Measurements from ENCODE around the gene DPEP1. TPM values are rescaled to one million over a fixed set of nuclear protein-coding genes. Genes with fewer than 3 reads are reported as not detected.
A peak's percentile ranks its signal among the peaks of the same experiment; 100 is the strongest.

Gene DPEP1
- not detected for total RNA-seq
- polyA plus RNA-seq, result not detected

DNA sequence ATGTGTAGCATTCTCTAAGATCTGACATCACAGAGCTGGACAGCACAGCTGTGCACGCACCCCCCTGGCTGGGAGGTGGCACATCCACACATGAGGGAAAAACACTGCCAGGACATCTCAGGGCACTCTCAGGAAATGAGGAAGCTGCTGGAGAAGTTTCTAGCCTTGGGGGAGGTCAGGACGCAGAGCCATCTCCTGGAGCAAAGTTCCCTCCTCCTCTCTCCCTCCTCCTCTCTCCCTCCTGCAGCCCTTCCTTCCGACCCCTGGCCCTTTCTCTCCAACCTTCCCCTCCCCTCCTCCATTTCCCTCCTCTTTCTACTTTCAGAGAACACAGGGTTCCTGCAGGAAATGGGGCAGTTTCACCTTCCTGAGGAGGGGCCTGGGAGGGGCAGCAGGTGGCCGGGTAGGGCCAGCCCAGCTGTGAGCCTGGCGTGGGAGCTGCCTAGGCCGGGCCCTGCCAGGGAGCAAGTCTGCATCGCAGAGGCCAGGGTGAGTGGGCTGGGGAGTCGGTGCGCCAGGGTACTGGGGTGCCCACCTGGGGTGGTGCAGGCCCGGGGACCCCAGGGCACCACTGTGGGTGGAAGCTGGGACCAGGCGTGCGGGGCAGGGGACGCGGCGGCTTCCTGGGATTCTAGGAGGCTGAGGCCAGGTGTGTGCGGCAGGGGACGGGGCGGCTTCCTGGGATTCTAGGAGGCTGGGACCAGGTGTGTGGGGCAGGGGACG lies at the start of gene DPEP1:
Gene DPEP1 (plus strand): TSS at position 412 of the 723 bp plus-strand sequence. CDS start 16,769 bp downstream, outside the sequence.
- Mint-ChIP-seq H3K4me1 (peaks cover 11 to 17% (median 13%) of the 10 kb centered on the region in 4 donors), H3K9me3 (peaks cover 0 to 7% (median 2%) of the 10 kb centered on the region in 8 donors), H3K27ac (peak within 1 kb of the TSS in 2 of 7 donors; percentile 65 to 68), H3K36me3 (no peaks in the 10 kb centered on the region), H3K4me3 (no peak within 1 kb of the TSS), H3K27me3 (no peaks in the 10 kb centered on the region)
- H3K4me3 ChIP-seq (ENCODE audit: low read length in 2 of 2), result no peak within 1 kb of the TSS
- no peaks in the 10 kb centered on the region for H3K27me3 ChIP-seq (ENCODE audit: insufficient read depth, low read length)
- peaks cover 7% of the 10 kb centered on the region for H3K4me1 ChIP-seq (ENCODE audit: insufficient read depth, low read length)
- no peak within 1 kb of the TSS for H3K27ac ChIP-seq (ENCODE audit: low read depth, low read length)
- no peaks in the 10 kb centered on the region for H3K36me3 ChIP-seq (ENCODE audit: insufficient read depth, low read length)
- H3K9me3 ChIP-seq (ENCODE audit: control insufficient read depth in 1 of 2, low read length in 2 of 2), result no peaks in the 10 kb centered on the region
- intact Hi-C loops (cut with micrococcal nuclease), result no loop called here
- POLR2A ChIA-PET (ENCODE audit: partially characterized antibody), result no interaction called here
- CTCF ChIA-PET (ENCODE audit: partially characterized antibody), result interaction anchor here (0.7 kb wide), 1 partner anchor 48 kb away, joined by 3 read pairs; no protein-coding TSS in a partner anchor
- no peak for DNase-seq

DNA sequence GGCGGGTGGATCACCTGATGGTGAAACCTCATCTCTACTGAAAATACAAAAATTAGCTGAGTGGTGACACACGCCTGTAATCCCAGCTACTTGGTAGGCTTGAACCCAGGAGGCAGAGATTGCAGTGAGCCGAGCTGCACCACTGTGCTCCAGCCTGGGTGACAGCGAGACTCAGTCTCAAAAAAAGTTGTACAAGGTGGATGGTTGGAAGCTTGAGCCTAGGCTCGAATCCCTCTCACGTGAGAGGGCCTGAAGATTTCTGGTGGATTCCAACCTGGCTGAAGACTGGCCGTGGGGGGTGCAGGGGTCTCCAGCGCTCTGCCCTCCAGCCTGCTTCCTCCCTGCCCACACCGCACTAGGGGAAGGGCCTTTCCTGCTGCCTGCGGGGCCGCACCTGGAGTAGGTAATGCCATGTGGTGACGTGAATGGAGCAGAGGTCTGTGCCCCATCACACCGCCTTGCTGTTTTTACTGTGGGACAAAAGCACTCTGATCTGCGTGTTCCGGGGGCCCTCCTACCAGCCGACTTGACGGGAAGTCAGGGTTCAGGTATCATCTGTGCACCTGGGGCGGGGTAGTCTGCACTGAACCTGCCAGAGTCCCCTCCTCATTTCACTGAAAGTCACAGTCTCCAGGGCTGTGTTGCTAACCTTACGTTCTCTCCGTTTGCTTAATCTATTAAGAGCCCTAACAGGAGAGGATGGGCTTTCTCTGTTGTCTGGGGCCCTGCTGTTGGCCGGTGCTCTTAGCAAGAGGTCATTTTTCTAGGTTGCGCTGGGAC lies 48.8 kb upstream of the DPEP1 start:
- no peaks in the 10 kb centered on the region for H3K27me3 ChIP-seq (ENCODE audit: insufficient read depth, low read length)
- Mint-ChIP-seq H3K4me1 (peaks cover 32 to 60% (median 45%) of the 10 kb centered on the region in 4 donors), H3K27ac (peak overlapping the region; percentile 18 to 98 (median 73)), H3K27me3 (no peaks in the 10 kb centered on the region), H3K36me3 (peaks cover 25 to 49% of the 10 kb centered on the region in 2 donors), H3K4me3 (peak overlapping the region in 7 of 8 donors; percentile 9 to 87 (median 59)), H3K9me3 (peaks cover 0 to 5% (median 0%) of the 10 kb centered on the region in 8 donors)
- H3K36me3 ChIP-seq (ENCODE audit: insufficient read depth, low read length), result peaks cover 31% of the 10 kb centered on the region
- H3K4me3 ChIP-seq (ENCODE audit: low read length in 2 of 2), result no peak overlapping the region
- H3K27ac ChIP-seq (ENCODE audit: low read depth, low read length), result no peak overlapping the region
- H3K4me1 ChIP-seq (ENCODE audit: insufficient read depth, low read length), result peaks cover 56% of the 10 kb centered on the region
- no peaks in the 10 kb centered on the region for H3K9me3 ChIP-seq (ENCODE audit: control insufficient read depth in 1 of 2, low read length in 2 of 2)
- POLR2A ChIA-PET (ENCODE audit: partially characterized antibody), result interaction anchor here (0.9 to 2.2 kb wide), 8 partner anchors 30 to 324 kb away, joined by 3 to 9 read pairs (median 3); partner anchors contain the start of gene CDK10
- intact Hi-C loops (cut with micrococcal nuclease), result loop anchor here (2.0 to 10.0 kb wide), 2 partner anchors 76 to 310 kb away; partner anchors contain the start of gene TCF25
- DNase-seq, result no peak
- CTCF ChIA-PET (ENCODE audit: partially characterized antibody), result interaction anchor here (1.0 to 1.9 kb wide), 3 partner anchors 30 to 324 kb away, joined by 3 to 5 read pairs (median 4); no protein-coding TSS in a partner anchor

DNA sequence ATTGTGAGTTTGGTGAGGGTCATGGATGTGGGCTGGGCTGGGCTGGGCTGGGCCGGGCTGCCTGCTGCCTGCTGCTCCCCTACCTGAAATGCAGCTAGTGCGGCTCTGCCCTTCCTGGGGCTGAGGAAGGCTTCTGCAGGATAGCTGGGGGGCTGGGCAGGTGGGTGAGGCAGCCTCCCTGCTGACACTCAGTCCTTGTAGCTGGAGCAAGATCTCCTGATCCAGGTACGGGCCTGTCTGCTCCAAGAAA lies 48.3 kb upstream of the DPEP1 start:
- H3K4me1 Mint-ChIP-seq, result peaks cover 32 to 55% (median 43%) of the 10 kb centered on the region in 4 donors
- DNase-seq, result no peak
- intact Hi-C loops (cut with micrococcal nuclease), result loop anchor here (2.0 to 10.0 kb wide), 2 partner anchors 76 to 310 kb away; partner anchors contain the start of gene TCF25

DNA sequence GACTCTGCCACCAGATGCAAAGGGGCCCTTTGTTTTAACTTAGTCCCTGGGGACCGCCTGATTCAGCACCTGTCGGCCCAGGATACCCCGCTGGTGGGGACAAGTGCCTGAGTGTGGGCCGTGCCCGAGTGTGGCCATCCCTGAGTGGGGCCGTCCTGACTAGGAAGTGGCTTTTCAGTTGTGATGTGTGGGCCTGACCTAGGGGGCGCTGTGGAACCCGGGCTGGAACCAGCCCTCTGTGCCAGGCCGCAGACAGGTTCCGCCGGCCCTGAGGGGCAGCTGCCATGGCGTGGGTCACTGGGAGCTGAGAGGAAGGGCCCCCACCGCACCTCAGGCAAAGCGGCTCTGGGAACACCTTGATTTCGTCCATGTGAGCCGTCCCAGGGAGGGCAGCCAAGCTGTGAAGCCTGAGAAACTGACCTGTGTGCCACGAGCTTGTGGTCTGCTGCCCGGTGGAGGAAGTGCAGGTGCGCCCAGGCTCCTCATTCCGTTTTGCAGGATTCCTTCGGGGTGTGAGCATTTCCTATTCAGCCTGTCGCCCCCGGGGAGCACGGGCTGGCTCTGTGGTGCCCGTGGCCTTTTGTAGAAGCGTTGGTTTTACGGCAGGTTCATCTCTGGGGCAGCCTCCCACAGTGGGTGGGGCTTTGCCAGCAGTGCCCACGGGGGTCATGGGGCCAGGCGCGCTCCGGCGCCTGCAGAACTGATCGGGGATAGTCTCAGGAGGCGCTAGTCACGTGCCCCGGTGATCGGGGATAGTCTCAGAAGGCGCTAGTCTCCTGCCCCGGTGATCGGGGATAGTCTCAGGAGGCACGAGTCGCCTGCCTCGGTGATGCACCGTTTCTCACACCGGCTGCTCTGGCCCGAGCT lies 47.7 kb upstream of the DPEP1 start:
- Mint-ChIP-seq H3K27ac (peak overlapping the region in 6 of 7 donors; percentile 48 to 98 (median 67)), H3K36me3 (peaks cover 25 to 40% of the 10 kb centered on the region in 2 donors), H3K4me3 (peak overlapping the region; percentile 59 to 87 (median 74)), H3K27me3 (no peaks in the 10 kb centered on the region), H3K4me1 (peaks cover 32 to 51% (median 43%) of the 10 kb centered on the region in 4 donors), H3K9me3 (peaks cover 0 to 5% (median 0%) of the 10 kb centered on the region in 8 donors)
- CTCF ChIA-PET (ENCODE audit: partially characterized antibody), result interaction anchor here (0.6 to 1.9 kb wide), 4 partner anchors 26 to 50 kb away, joined by 3 to 5 read pairs (median 4); no protein-coding TSS in a partner anchor
- intact Hi-C loops (cut with micrococcal nuclease), result loop anchor here (2.0 to 10.0 kb wide), 2 partner anchors 75 to 309 kb away; partner anchors contain the start of gene TCF25
- Histone ChIP-seq H3K4me3 (ENCODE audit: low read length in 2 of 2) (no peak overlapping the region), H3K36me3 (ENCODE audit: insufficient read depth, low read length) (peaks cover 31% of the 10 kb centered on the region), H3K4me1 (ENCODE audit: insufficient read depth, low read length) (peaks cover 52% of the 10 kb centered on the region), H3K9me3 (ENCODE audit: control insufficient read depth in 1 of 2, low read length in 2 of 2) (no peaks in the 10 kb centered on the region), H3K27me3 (ENCODE audit: insufficient read depth, low read length) (no peaks in the 10 kb centered on the region), H3K27ac (ENCODE audit: low read depth, low read length) (peak overlapping the region; percentile 32)
- POLR2A ChIA-PET (ENCODE audit: partially characterized antibody), result interaction anchor here (0.7 to 2.2 kb wide), 6 partner anchors 58 to 393 kb away, joined by 3 to 8 read pairs (median 3); partner anchors contain the start of gene SPG7
- DNase-seq, result peak in 3 of 5 donors; percentile 39 to 69 (median 46)

More for the DNA sequence above, 48.3 kb upstream of the DPEP1 start:
- Histone ChIP-seq H3K4me1 (ENCODE audit: insufficient read depth, low read length) (peaks cover 52% of the 10 kb centered on the region), H3K9me3 (ENCODE audit: control insufficient read depth in 1 of 2, low read length in 2 of 2) (no peaks in the 10 kb centered on the region), H3K4me3 (ENCODE audit: low read length in 2 of 2) (no peak overlapping the region), H3K36me3 (ENCODE audit: insufficient read depth, low read length) (peaks cover 31% of the 10 kb centered on the region), H3K27ac (ENCODE audit: low read depth, low read length) (no peak overlapping the region), H3K27me3 (ENCODE audit: insufficient read depth, low read length) (no peaks in the 10 kb centered on the region)
- H3K27me3 Mint-ChIP-seq, result no peaks in the 10 kb centered on the region
- CTCF ChIA-PET (ENCODE audit: partially characterized antibody), result interaction anchor here (0.6 to 1.9 kb wide), 3 partner anchors 30 to 50 kb away, joined by 3 to 5 read pairs (median 4); no protein-coding TSS in a partner anchor
- H3K36me3 Mint-ChIP-seq, result peaks cover 25 to 44% of the 10 kb centered on the region in 2 donors
- peak overlapping the region in 5 of 7 donors; percentile 25 to 98 (median 81) for H3K27ac Mint-ChIP-seq
- POLR2A ChIA-PET (ENCODE audit: partially characterized antibody), result interaction anchor here (0.7 to 2.2 kb wide), 6 partner anchors 57 to 393 kb away, joined by 3 to 8 read pairs (median 3); partner anchors contain the start of gene SPG7
- H3K4me3 Mint-ChIP-seq, result peak overlapping the region in 7 of 8 donors; percentile 9 to 87 (median 59)
- H3K9me3 Mint-ChIP-seq, result peaks cover 0 to 5% (median 0%) of the 10 kb centered on the region in 8 donors

DNA sequence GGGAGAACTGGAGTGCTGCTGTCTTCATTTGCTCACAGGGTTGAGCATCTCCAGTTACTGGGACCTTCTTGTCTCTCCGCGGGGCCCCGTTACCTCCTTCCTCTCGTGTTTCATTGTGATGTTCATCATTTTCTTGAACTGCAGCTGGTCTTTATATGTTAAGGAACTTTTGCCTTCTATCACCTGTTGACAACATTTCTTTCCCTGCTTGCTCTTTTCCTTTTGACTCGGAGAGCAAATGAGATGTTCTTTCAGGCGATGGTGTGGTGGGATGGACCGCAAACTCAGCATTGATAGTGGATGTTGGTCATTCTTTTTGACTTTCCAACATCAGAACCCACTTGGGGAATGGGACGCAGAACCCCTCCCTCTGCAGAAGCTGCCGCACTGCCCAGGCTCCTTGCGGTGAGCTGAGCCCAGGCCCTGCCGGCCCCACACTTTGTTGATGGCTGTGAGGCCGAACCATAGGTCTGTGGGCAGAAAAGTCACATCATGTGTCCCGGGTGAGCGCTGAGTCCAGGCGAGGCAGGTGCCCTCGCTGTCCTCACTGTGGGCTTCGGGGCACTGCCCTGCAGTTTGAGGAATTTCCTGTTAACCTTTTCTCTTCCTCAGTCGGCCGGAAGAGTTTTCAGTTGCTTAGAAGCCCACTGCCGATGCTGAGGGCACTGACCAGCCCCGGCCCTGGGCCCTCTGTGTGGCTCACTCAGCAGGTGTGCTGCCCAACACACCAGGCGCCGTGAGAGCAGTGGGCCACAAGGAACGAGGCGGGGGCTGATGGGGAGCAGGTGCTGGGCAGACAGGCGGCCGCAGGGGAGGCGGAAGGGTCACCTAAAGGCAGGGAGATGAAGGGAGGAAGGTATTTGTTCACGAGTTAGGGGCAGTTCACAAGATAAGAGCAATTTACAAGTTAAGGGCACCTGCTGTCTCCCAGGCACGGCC lies 45.5 kb upstream of the DPEP1 start:
- ChIA-PET CTCF (ENCODE audit: partially characterized antibody) (interaction anchor here (0.7 to 0.8 kb wide), 2 partner anchors 10 kb away, joined by 3 read pairs; no protein-coding TSS in a partner anchor), POLR2A (ENCODE audit: partially characterized antibody) (no interaction called here)
- Mint-ChIP-seq H3K27ac (peak overlapping the region in 2 of 7 donors; percentile 64 to 70), H3K9me3 (no peaks in the 10 kb centered on the region), H3K27me3 (peaks cover 0 to 8% of the 10 kb centered on the region in 2 donors), H3K4me1 (peaks cover 28 to 42% (median 35%) of the 10 kb centered on the region in 4 donors), H3K4me3 (peak overlapping the region in 1 of 8 donors; percentile 62), H3K36me3 (peaks cover 9 to 23% of the 10 kb centered on the region in 2 donors)
- Histone ChIP-seq H3K4me1 (ENCODE audit: insufficient read depth, low read length) (peaks cover 41% of the 10 kb centered on the region), H3K27me3 (ENCODE audit: insufficient read depth, low read length) (no peaks in the 10 kb centered on the region), H3K9me3 (ENCODE audit: control insufficient read depth in 1 of 2, low read length in 2 of 2) (no peaks in the 10 kb centered on the region), H3K27ac (ENCODE audit: low read depth, low read length) (no peak overlapping the region), H3K36me3 (ENCODE audit: insufficient read depth, low read length) (peaks cover 13% of the 10 kb centered on the region), H3K4me3 (ENCODE audit: low read length in 2 of 2) (no peak overlapping the region)
- intact Hi-C loops (cut with micrococcal nuclease), result loop anchor here (10.0 kb wide), 1 partner anchor 307 kb away; the partner anchor contains the start of gene TCF25
- no peak for DNase-seq
